GM23338 (cell line): Measurements from ENCODE around the gene KLRC1.

ENCODE experiments used
- CREB1 ChIP-seq: fragments of 250-450 bp; sonication (Bioruptor Pico); IDR thresholded peaks from 2 replicates; pipeline ENCODE4 v1.5.0; 2020; ENCODE audit warnings: low read depth, mild to moderate bottlenecking, moderate library complexity
- CTCF ChIP-seq, 2 experiments: fragments of 200-600 bp in 1 of 2; sonication (generic) in 1 of 2; conservative IDR thresholded peaks; 2 replicates each; pipeline versions ENCODE4 v1.5.1 to v1.6.1; 2016 to 2017; ENCODE audit warnings: antibody characterized with exemption in 2 of 2, low read depth in 2 of 2, mild to moderate bottlenecking in 2 of 2, moderate library complexity in 1 of 2
- EZH2 ChIP-seq: fragments of 200-600 bp; sonication (generic); IDR thresholded peaks from one replicate; pipeline ENCODE4 v1.8.0; 2017; ENCODE audit warnings: antibody characterized with exemption, mild to moderate bottlenecking, low read depth; ENCODE audit not compliant: unreplicated experiment
- REST ChIP-seq: IDR thresholded peaks from one replicate; pipeline ENCODE4 v1.6.1; 2018; ENCODE audit warnings: antibody characterized with exemption; ENCODE audit not compliant: unreplicated experiment

- TF ChIP-seq CTCF (conservative IDR thresholded peaks at IDR 0.05; ENCODE audit: low read depth in 2 of 2) (no peak), CREB1 (CRISPR knock-in tag) (no peak), REST (no peak), EZH2 (no peak)
Observed at GRCh38 chr12:10409392-10409791, 43.8 kb downstream of the KLRC1 start, which contains the start of gene KLRC4.
